22Rv1 (cell line): ENCODE results near the gene TBC1D19.

Experiments used
- CTCF ChIP-seq: fragments of 450-650 bp; IDR thresholded peaks from 2 replicates; pipeline ENCODE4 v1.5.1; 2017; ENCODE audit warnings: mild to moderate bottlenecking
- ZFX ChIP-seq: fragments of 450-650 bp; IDR thresholded peaks from 2 replicates; pipeline ENCODE4 v1.6.1; 2017; ENCODE audit warnings: antibody characterized with exemption, borderline replicate concordance

DNA sequence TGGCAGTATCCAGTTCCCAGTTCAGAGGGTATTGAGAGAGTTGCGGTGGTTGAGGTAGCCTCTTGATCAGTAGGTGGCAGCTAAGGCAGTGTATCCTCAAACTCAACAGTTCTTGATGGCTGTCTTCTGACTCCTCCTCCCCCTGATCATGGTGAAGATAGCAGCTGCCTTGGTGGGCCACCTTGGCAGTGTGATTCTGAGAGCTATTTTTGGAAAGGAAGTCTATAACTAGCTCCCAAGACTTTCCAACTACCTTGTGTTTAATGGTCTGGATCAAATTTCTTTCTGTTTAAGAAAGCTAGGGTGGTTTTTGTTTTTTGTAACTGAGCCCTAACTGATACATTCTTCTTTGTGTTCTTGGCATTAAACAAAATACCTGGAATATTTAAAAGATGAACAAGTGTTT lies 10.5 kb upstream of the TBC1D19 start:
- TF ChIP-seq CTCF (no peak), ZFX (no peak)
